HG03039 (cell line): ENCODE data around the gene CHCHD6.

ENCODE experiments used
- ATAC-seq: cut with Tn5 transposase; IDR thresholded peaks from one replicate; pipeline ENCODE4 v1.9.1; 2021; ENCODE audit warnings: mild to moderate bottlenecking, moderate library complexity; ENCODE audit not compliant: unreplicated experiment

CHCHD6 gene

DNA sequence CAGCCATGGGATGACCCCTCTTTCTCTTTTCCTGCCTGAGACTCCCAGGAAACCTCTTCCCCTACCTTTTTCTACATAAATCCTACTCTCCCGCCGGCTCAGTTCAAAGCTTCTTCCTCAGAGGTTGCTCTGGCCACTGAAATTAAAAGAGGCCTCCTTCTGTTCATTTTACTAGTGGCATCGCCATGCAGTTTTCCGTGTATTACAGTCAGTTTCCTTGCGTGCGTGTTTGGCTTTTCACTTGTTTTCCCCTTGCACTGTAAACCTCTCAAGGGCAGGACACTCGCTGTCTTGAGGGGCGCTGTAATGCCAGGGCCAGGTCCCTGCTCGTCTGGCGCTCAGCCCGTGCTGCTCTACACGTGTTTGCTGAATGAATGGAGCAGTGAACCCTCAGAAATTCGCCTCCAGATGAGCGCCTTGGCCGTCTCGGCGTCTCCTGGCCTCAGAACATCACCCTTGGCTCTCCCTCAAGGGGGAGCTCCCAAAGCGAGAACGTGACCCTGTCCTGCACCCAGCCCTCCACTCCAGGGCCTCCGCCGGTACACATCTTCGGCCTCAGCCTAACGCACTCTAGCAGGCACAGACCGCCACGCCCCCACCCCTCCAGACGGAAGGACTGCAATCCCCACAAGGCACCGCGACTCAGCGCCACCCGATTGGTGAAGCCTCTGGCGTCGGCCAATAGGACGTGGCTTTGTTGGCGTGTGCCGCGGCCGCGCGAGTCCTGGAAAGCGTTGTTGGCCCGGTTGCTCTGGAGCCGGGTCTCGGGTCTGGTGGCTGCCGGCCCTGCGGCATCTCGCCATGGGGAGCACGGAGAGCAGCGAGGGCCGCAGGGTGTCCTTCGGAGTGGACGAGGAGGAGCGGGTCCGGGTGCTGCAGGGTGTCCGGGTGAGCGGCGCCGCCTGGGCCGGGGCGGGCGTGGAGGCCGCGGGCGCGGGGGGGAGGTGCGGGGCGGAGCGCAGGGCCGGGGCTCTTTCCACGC, at the start of gene CHCHD6:
CHCHD6 (plus strand) TSS at position 729 of the 982 bp plus-strand sequence; CDS start at position 802, 73 bp downstream.
- peak; percentile 96 for ATAC-seq

DNA sequence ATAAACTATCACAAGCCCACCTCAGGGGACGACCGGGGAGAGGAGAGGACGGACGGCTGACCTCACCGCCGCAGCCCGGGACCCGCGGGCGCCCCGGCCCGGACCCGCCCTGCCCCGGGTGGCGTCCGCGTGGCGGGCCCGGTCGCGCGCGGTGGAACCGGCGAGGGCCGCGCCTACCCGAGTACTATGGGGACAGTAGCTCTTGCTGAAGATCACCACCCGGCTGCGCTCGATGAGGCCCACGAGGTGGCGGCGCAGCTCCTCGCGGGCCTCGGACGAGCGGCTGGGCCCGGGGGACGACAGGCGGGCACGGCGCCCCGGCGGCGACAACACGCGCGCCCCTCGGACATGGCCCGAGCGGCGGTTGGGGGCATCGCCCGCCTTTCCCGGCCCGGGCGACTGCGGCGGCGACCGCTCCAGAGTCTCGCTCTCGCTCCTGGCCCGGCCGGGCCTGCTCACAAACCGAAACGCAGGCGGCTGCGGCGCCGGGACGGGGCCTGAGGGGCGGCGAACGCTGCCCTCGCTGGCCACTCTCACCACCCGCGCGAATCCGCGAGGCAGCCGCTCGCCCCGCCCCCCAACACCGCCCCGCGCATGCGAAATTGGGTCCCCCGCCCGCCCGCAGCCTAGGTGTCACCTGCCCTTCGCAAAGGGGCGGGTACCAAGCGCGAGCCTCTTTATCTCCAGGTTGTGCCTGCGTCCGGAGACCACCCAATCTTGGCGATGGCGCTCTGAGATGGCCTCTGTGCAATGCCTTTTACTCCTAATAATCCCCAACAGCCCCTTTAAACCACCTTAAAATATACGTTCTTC, 49.3 kb upstream of the CHCHD6 start, which contains the start of gene TXNRD3:
TXNRD3 (minus strand) TSS at position 554 of the 813 bp plus-strand sequence.
- ATAC-seq, result no peak

DNA sequence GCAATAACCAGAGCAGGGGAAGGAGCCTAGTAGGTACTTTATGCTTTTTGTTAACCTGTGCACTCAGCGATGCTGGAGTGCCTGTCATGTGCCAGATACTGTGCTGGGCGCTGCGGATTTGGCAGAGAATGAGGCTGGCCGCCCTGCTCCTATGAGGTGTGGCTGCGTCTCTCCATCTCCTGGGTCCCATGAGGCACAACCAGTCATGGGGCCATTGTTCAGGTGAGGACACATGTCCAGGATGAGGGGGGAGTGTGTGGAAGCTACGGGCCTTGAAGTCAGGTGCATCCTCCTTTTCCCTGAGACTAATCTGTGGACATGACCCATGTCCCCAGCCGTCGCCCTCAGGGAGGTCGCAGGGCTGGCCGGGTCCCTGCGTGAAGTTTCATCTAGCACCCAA, 48.2 kb upstream of the CHCHD6 start:
- ATAC-seq, result no peak

DNA sequence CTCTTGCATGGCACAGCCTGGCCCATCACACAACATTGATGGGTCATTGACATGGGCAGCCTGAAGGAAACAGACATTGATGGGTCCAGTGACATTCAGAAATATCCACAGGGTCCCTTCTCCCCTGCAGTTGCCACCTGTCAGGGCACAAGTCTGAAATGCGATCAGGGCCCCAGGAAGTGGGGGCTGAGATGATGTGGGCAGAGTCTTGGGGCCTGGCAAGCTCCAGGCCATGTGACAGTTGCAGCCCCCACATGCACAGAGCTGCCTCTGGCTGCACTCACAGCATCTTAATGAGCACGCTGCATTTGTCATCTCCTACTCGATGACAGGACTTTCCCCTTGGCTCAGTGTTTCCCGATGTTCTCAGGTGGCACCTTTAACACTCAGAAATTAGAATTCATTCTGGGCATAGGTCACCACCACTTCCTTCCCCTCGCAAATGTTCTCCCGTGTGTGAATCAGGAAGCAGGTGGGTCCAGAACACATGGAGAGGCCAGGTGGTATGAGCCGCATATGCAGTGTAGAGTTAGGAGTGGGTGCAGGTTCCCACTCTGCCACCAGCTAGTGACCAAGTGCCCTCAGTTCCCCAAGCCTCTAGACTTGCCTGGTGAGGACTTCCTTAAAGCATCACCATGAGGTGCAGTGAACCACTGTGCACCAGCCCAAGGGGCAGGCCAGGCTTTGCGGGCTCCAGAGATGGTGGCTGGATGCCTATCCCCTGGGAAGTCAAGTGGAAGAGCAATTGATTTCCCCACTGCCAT, 47.5 kb upstream of the CHCHD6 start:
- ATAC-seq, result no peak

GRCh38 chr3:126657901-126658300, 46.1 kb upstream of the CHCHD6 start:
- no peak for ATAC-seq

DNA sequence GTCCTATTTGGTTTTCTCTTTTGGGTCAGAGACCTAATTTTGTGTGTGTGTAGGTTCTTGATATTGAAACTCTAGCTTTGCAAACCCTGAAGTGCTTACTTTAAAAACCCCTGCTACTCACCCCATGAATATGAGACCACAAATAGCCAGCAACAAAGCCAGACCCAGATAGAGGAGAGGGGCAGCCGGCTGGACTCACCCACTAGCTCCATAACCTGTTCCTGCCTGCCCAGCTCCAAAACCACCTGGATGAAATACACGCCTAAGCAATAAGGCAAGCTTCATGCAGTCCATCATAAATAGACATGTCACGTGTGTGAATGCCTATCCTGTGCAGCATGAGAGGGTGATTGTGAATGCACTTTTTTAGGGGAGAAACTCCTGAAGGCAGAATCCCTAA, 45.5 kb upstream of the CHCHD6 start:
- no peak for ATAC-seq

DNA sequence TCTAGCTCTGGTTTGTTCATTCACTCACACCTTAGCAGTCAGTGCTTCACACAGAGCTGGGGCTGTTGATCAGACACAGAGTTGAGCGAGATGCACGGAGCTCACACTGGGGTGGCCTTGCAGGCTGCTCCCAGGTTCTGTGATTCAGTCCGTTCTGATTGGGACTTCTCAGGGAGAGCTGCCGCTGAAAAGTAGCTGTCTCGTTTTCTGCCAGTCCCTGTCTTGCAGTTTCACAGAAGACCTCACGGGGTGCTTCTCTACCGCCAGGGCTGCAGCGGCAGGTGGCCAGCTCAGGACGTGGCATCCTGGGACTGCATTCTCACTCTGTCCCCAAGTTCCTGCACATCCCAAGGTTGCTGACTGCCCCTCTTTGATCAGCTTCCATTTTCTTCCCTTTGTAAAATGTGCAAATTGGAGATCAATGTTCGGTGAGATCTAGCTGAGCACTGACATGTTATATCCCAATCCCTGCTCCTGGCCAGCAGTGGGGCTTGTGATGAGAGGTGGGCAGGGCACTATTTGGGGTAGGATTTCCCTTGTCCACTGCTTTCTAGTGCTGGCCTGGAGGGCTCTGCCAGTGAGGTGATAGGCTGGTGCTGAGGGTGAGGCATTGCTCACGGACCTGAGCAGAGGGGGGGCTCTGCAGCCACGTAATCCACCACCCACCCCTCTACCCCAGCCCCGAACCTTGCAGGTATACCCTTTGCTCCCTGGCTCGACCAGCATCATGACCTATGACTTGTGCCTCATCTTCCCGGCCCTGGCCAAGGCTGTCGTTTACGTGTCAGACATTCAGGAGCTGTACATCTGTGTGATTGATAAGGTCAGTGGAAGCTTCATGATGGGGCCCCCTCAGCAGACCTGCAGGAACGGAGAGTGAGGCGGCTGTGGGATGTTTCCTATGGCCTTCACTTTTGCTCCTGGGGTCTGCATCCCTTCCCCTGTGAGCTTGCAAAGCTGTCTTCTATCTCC, 43.8 kb upstream of the CHCHD6 start:
- ATAC-seq, result no peak

- no peak for ATAC-seq
Measured at GRCh38 chr3:126661532-126662364, 42.3 kb upstream of the CHCHD6 start.

DNA sequence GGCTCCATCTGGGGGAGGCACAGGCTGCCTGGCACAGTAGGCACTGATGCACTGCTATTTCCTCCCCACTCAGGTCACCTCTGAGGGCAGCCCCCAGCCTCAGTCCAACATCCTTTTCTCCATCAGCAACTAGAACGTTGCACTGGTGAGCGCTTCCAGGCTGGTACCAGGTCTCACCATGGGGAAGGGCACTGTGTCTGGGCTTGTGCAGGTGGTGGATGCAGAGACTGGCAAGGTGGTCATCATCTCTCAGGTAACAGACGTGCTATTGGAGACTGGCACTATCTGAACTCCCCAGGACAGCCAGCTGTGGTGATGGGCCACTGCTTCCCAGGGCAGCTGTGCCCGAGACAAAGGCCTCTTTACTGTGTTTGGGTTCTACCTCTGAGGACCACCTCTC, 40.8 kb upstream of the CHCHD6 start:
- ATAC-seq, result no peak

- ATAC-seq, result no peak
Measured at GRCh38 chr3:126663750-126664149, 40.3 kb upstream of the CHCHD6 start.

DNA sequence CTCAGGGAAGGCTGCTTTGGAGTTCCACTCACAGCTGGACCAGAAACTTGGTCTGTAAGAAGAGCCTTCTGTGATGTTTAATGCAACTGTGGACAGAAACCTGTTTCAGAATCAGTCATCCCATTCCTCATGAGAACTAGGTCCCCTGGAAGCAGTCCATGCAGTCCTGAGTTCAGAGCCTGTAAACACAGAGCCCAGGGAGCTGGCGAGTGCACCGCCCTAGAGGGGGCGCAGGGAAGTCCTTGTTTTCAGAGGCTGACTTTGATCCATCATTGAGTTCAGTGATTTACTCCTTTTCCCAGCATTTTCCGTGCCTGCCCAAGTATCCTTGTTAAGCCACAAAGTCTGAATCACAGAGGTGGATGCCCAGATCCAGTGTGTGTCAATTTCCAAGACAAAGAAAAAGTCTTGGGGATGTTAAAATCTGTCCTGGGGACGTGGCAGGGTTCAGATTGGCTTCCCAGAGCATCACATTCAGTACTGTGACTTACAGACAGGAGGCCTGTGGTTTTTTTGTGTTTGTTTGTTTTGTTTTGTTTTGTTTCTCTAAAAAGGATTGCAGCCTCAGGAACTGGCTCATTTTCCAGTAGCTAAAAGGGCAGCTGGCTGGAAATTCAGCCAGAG, 39.3 kb upstream of the CHCHD6 start:
- no peak for ATAC-seq

- no peak for ATAC-seq
Measured at GRCh38 chr3:126665221-126665936, 38.7 kb upstream of the CHCHD6 start.

- ATAC-seq, result no peak
Measured at GRCh38 chr3:126665959-126666657, 37.9 kb upstream of the CHCHD6 start.

GRCh38 chr3:126666658-126667528, 37.1 kb upstream of the CHCHD6 start:
- no peak for ATAC-seq

- ATAC-seq, result no peak
Measured at GRCh38 chr3:126667631-126668449, 36.2 kb upstream of the CHCHD6 start.
